Measurements from ENCODE around the gene DKC1.

DKC1 gene

GRCh38 chrX:154762537-154763296 is at the start of gene DKC1:
Gene DKC1, plus strand, starts transcription at chrX:154762864. Its CDS starts 102 bp downstream, at chrX:154762966.
- DNase-seq: peak; percentile 96

- DNase-seq: peak; percentile 70
These were observed 47.7 kb upstream of the DKC1 start for GRCh38 chrX:154714925-154715324.

DNA sequence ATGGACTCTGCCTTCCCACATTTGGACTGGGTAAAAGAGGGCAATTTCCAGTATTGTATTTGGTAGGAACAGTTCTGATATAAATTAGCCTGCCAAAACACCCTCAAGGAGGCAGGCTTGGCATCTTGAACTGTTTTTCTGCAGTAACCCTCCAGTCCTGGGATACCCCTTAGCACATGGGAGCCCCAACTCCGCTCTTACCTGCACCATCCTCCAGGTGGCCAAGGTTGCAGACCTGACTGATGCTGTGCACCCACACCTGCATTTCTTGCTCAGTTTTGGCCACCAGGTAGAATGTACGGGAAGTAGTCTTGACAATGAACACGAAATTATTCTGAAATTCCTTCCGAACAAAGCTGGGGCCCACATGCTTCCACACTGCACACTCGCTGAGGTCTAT is 46.8 kb upstream of the DKC1 start:
- DNase-seq: no peak

DNA sequence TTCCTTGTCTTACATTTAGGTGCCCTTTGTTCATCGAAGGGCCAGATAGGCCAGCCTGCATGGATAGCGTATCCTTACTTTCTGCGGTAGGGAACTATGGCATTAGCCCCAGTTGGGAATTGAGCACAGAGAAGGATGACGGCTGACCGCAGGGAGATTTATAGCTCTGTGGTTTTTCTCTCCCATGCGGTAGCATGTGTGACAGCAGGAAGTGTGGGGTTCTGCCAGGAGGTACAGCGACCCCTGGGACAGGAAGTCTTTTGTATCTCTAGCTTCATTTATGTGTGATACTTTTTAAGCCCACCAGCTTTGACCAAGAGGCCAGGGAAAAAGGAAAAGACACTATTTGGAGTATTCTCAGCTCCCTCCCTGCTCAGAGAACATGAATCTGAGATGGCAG is 44.8 kb upstream of the DKC1 start:
- DNase-seq: peak; percentile 49

DNA sequence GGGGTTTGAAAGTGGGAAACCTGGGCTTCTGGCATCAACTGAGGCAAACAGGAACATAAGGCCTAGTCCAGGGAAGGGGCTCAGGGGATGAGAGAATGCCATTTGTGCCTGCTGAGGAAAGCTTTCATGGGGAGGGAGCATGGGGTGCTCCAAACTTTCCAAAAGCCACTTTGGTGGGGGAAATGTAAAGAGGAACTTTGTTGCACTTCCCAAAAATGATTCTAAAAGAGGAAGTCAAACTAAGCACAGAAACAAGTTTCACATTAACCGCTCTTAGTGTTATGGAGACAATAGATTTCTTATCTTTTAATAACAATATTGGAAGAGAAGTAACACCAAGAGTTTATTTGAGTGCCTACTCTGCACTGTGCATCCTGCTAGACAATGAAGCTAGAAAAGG is 44.0 kb upstream of the DKC1 start:
- DNase-seq: no peak

DNA sequence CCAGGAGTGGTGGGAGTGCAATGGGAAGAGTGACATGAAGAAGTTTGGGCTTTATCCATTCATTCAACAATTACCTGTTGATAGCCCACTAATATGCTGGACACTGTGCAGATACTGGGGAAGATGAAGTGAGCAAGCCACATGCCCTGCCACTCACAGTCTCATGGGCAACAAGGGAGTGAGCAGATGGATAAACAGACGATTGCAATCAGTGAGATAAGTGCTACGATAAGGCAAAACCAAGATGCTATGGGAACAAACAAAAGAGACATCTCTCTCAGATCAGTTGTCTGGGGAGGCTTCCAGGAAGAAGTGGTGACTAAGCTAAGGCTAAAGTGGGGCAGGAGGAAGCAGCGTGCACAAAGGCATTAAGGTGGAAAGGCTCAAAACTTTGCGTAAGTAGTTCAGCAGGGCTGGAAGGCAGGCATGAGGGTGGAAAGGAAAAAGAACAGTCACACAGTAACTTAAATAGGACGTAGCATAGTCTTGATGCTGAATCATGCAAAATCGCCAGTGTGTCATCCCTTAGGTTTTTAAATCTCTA is 43.5 kb upstream of the DKC1 start:
- peak; percentile 66 for DNase-seq

DNA sequence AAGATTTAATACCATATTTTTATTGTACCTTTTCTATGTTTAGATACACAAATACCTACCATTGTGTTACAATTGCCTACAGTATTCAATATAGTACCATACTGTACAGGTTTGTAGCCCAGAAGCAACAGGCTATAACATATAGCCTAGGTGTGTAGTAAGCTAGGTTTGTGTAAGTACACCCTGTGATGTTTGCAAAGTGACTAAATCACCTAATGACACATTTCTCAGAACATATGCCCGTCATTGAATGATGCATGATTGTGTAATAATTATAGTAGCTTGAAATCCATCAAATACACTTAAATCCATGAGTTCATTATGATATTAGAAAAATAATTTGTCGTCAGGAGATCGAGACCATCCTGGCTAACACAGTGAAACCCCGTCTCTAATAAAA is 42.6 kb upstream of the DKC1 start:
- no peak for DNase-seq

GRCh38 chrX:154721155-154721554 is 41.5 kb upstream of the DKC1 start:
- no peak for DNase-seq

- DNase-seq: peak; percentile 35
These were observed 37.5 kb upstream of the DKC1 start for GRCh38 chrX:154724993-154725756.

GRCh38 chrX:154727418-154727817 is 35.2 kb upstream of the DKC1 start:
- DNase-seq: no peak

GRCh38 chrX:154727871-154728270 is 34.8 kb upstream of the DKC1 start:
- no peak for DNase-seq

GRCh38 chrX:154728431-154729190 is 34.1 kb upstream of the DKC1 start:
- DNase-seq: no peak

DNA sequence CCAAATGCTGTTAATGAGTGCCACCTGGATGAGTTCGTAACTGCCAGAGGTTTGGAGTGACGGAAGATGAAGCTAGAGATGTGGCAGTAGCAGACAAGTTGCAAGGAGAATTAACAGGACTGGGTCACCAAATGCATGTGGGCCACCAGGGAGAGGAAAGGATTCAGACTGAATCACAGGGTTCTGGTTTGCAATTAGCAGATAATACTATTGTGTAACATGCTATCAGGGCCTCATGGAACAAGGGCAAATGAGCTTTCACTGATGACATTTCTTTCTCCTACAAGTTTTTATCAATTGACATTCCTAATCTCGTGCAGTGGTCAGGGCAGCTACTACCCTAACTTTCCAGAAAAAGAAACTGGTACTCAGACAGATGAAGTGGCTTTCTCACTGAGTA is 33.2 kb upstream of the DKC1 start:
- DNase-seq: no peak

DNA sequence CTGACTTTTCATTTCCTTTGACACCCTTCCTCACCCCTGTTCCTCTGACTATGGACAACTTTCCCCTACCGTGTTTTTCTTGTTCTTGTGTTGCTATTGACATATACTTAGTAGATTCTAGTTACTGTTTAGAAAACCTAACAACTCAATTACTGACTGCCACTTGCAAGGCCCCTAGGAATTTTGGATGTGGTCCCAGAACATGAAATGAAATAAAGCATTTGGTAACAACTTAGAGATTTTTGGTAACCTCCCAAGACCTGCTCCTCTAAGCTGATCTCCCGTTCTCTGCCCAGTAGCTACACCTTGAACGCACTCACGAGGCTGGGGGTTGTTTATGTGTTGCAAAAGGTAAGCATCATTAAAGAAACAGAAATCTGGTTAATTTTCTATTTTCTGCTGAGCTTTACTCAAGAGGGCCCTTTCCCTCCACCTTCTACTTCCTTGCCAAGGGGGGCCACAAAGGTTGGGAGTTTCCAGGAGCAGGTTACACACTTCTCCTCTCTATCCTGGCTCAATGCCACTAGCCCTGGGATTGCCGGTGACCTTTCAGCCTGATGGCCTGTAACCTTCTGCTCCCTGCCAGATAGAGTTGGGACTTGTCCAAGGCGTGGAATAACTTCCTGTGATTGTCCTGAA is 32.3 kb upstream of the DKC1 start:
- DNase-seq: no peak

GRCh38 chrX:154731184-154731583 is 31.5 kb upstream of the DKC1 start:
- peak; percentile 57 for DNase-seq

DNA sequence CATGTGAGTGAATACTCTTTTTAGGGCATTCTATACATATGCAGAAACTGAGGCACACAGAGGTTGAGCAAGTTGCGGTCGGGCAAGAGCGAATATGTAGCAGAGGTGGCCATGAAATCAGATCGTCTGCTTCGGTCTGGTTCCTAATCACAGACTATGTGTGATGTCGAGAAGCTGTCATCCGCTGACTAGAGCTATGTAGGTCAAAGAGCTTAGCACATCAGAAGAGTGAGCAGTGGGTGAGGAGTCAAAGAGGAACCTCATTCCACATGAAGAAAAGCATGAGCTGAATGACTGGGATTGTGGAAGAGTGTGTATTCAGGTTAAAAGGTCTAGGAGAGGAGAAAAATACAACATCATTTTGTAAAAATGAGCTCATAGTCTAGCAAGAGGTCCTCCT is 30.8 kb upstream of the DKC1 start:
- DNase-seq: peak; percentile 45

- DNase-seq: peak; percentile 25
These were observed 30.1 kb upstream of the DKC1 start for GRCh38 chrX:154732421-154733065.

DNA sequence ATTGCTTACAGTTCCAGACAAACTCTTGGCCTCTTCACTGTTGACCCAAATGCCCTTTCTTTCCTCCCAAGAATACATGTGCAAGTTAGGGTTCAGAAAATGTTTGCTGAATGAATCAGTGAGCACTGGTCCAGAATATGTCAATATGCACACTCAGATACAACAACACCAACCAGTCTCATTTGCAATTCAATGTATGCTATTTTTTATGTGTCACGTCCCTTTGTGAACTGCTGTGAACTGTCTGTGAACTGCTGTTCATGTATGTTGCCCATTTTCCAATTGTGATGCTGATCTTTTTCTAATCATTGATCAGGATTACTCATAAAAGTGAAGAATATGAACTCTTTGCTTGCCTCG is 29.6 kb upstream of the DKC1 start:
- no peak for DNase-seq

- peak; percentile 53 for DNase-seq
These were observed 28.4 kb upstream of the DKC1 start for GRCh38 chrX:154734061-154734781.

DNA sequence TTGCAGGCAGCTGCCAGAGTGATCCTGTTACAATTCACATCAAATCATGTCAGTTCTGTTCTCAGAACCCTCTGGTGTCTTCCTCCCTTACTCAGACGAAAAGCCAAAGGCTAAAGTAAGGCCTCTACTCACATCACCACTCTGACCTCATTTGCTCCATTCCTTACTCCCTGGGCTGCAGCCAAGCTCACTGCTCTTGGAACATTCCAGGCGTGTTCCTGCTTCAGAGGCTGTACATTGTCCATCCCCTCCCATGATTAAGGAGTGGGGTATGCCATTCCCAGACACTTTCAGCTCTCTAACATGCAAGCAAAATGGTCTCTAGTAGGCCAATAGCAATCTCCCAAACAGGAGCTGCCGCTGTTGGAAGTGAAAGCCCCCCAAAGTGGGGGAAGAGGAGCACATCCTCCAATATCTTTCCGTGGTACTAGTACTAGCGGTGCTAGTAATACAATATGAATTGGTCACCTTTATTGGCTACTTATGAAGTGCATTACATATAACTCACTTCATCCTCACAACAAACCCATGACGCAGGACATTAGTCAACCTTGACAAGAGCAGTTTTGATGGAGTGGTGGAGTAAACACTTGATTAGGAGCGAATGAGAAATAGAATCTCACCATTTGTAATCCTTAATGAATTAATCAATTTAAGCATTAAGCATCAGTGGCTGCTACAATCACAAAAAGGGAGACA is 26.8 kb upstream of the DKC1 start:
- DNase-seq: no peak

DNA sequence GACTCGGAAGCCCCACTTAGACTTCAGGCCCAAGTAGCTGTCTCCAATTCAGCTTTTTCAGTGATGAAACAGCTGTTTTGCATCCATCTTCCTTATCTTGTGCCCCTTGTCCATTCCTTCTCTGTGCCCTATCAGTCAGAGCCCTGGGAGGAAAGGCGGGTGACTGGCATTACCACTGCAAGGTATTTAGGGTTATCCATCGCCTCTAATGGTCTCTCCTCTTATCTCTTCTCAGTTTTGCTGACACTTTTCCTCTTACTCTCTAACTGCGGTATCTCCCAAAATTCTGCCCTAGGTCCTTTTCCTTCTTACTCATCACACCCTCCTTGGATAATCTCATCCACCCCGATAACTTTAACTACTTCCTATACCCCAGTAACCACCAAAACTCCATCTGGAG is 25.5 kb upstream of the DKC1 start:
- DNase-seq: no peak
